PC-3 (cell line): ENCODE measurements around the gene COL12A1.

Experiments used
- CTCF ChIP-seq: fragments of 300-600 bp; sonication (generic); conservative IDR thresholded peaks from 2 replicates; pipeline ENCODE4 v1.5.1; 2017; ENCODE audit warnings: antibody characterized with exemption, low read depth, mild to moderate bottlenecking, low read length
- EZH2 ChIP-seq: fragments of 300-600 bp; sonication (generic); IDR thresholded peaks from one replicate; pipeline ENCODE4 v1.6.1; 2017; ENCODE audit warnings: antibody characterized with exemption, mild to moderate bottlenecking, low read length; ENCODE audit not compliant: unreplicated experiment

- TF ChIP-seq EZH2 (no peak), CTCF (no peak)
Measured at GRCh38 chr6:75135450-75135849, 70.4 kb downstream of the COL12A1 start.
